OCI-LY1 (cell line): ENCODE data around the gene SGK2.

Experiments
- H2AFZ ChIP-seq: fragments of 200-600 bp; sonication (generic), shearing (Covaris generic); 2 replicates; pipeline ENCODE4 v1.6.0; 2014; ENCODE audit warnings: antibody characterized with exemption, mild to moderate bottlenecking, low read length
- H3F3A ChIP-seq: fragments of 200-600 bp; sonication (generic), shearing (Covaris generic); 2 replicates; pipeline ENCODE4 v1.6.0; 2014; ENCODE audit warnings: mild to moderate bottlenecking, antibody characterized with exemption, low read length, moderate library complexity; ENCODE audit not compliant: insufficient read depth
- H3K27ac ChIP-seq: fragments of 200-600 bp; sonication (generic); 2 replicates; pipeline ENCODE4 v1.5.1; 2014; ENCODE audit warnings: low read length, mixed run types, mild to moderate bottlenecking, low read depth; ENCODE audit not compliant: poor library complexity, severe bottlenecking
- H3K27me3 ChIP-seq: fragments of 200-600 bp; sonication (generic); 2 replicates; pipeline ENCODE4 v1.6.0; 2014; ENCODE audit warnings: antibody characterized with exemption, mild to moderate bottlenecking, low read length, moderate library complexity; ENCODE audit not compliant: insufficient read depth
- H3K36me3 ChIP-seq: fragments of 200-600 bp; sonication (generic); 2 replicates; pipeline ENCODE4 v1.6.1; 2014; ENCODE audit warnings: mild to moderate bottlenecking, antibody characterized with exemption, low read length, moderate library complexity, mixed read lengths; ENCODE audit not compliant: insufficient read depth
- H3K4me1 ChIP-seq: fragments of 200-600 bp; sonication (generic); 2 replicates; pipeline ENCODE4 v1.5.1; 2014; ENCODE audit warnings: mild to moderate bottlenecking, low read length, moderate library complexity; ENCODE audit not compliant: insufficient read depth, severe bottlenecking
- H3K4me2 ChIP-seq: fragments of 200-600 bp; sonication (generic), shearing (Covaris generic); 2 replicates; pipeline ENCODE4 v1.6.1; 2014; ENCODE audit warnings: low read length
- H3K4me3 ChIP-seq: fragments of 200-600 bp; sonication (generic); 2 replicates; pipeline ENCODE4 v1.5.1; 2014; ENCODE audit warnings: low read length, low read depth, mild to moderate bottlenecking, mixed read lengths; ENCODE audit not compliant: poor library complexity, severe bottlenecking
- H3K79me2 ChIP-seq: fragments of 200-600 bp; shearing (Covaris generic); 2 replicates; pipeline ENCODE4 v1.6.1; 2016; ENCODE audit warnings: mixed run types, low read length, mixed read lengths; ENCODE audit not compliant: insufficient read depth
- H3K9ac ChIP-seq: fragments of 200-600 bp; sonication (generic), shearing (Covaris generic); 2 replicates; pipeline ENCODE4 v1.6.1; 2014; ENCODE audit warnings: mild to moderate bottlenecking, low read length, mixed read lengths
- H3K9me2 ChIP-seq: fragments of 200-600 bp; sonication (generic), shearing (Covaris generic); 2 replicates; pipeline ENCODE4 v1.6.1; 2014; ENCODE audit warnings: low read depth, mild to moderate bottlenecking, low read length, mixed read lengths
- H3K9me3 ChIP-seq: fragments of 200-600 bp; shearing (Covaris generic); 2 replicates; pipeline ENCODE4 v1.6.1; 2014; ENCODE audit warnings: low read length, mixed read lengths
- H4K20me1 ChIP-seq: fragments of 200-600 bp; sonication (generic), shearing (Covaris generic); 2 replicates; pipeline ENCODE4 v1.6.0; 2016; ENCODE audit warnings: mild to moderate bottlenecking, low read length; ENCODE audit not compliant: insufficient read depth
- CTCF ChIP-seq: fragments of 200-600 bp; sonication (generic), shearing (Covaris generic); IDR thresholded peaks from 2 replicates; pipeline ENCODE4 v1.5.1; 2017; ENCODE audit warnings: mild to moderate bottlenecking, antibody characterized with exemption, low read length, moderate library complexity, mixed read lengths
- EZH2 ChIP-seq: fragments of 200-600 bp; sonication (generic), shearing (Covaris generic); IDR thresholded peaks from 2 replicates; pipeline ENCODE4 v1.8.0; 2017; ENCODE audit warnings: borderline replicate concordance, mixed run types, mild to moderate bottlenecking, antibody characterized with exemption, low read length, moderate library complexity, mixed read lengths

SGK2 gene

DNA sequence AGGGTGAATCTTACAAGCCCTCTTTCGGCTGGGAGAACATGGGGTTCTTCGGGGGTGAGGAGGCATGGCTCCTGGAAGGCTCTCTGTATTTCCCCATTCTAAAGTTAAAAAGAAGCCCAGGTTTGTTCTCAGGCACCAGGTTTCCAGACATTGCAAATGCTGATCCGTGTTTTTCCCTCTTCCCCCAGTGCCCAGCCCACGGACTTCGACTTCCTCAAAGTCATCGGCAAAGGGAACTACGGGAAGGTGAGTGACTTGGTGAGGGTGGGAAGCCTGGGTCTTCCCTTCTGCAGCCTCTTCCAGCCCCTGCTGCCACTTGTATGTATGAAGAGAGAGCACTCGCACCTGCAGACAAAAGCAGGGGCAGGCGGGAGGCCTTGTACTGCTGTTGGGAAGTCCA lies 8.7 kb downstream of the SGK2 start:
- no peaks in the 10 kb centered on the region for H3K9me3 ChIP-seq
- no peaks in the 10 kb centered on the region for H3K9me2 ChIP-seq
- no peak for TF ChIP-seq EZH2
- TF ChIP-seq CTCF = no peak
- no peaks in the 10 kb centered on the region for H3F3A ChIP-seq
- H3K36me3 ChIP-seq = no peaks in the 10 kb centered on the region
- no peak overlapping the region for H2AFZ ChIP-seq
- H3K27me3 ChIP-seq = no peaks in the 10 kb centered on the region
- H3K4me3 ChIP-seq = no peak overlapping the region
- no peaks in the 10 kb centered on the region for H3K4me1 ChIP-seq
- H3K9ac ChIP-seq = no peak overlapping the region
- no peaks in the 10 kb centered on the region for H4K20me1 ChIP-seq
- no peak overlapping the region for H3K27ac ChIP-seq
- no peaks in the 10 kb centered on the region for H3K79me2 ChIP-seq
- H3K4me2 ChIP-seq = no peak overlapping the region

DNA sequence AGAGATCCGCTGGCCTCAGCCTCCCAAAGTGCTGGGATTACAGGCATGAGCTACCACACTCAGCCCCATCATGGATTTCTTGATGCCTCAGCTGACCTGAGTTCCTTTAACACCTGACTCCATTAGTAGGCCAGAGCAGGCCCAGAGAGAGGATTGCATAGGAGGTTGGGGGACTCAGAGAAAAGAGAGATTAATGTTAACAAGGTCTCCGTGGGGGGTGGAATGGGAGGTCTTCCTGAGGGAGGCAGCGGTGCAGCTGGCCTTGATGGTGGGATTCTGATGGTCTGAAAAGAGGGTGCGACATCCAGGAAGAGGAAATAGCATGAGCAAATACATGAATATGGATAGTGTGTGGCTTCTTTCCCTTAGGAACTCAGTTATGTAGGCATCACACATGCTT lies 9.9 kb downstream of the SGK2 start:
- H3K27ac ChIP-seq = no peak overlapping the region
- H3K79me2 ChIP-seq = no peaks in the 10 kb centered on the region
- H3K27me3 ChIP-seq = no peaks in the 10 kb centered on the region
- H3K4me3 ChIP-seq = no peak overlapping the region
- no peaks in the 10 kb centered on the region for H3K9me2 ChIP-seq
- H3K4me2 ChIP-seq = no peak overlapping the region
- no peaks in the 10 kb centered on the region for H3F3A ChIP-seq
- H2AFZ ChIP-seq = no peak overlapping the region
- no peaks in the 10 kb centered on the region for H3K4me1 ChIP-seq
- H3K9me3 ChIP-seq = no peaks in the 10 kb centered on the region
- no peaks in the 10 kb centered on the region for H4K20me1 ChIP-seq
- no peak overlapping the region for H3K9ac ChIP-seq
- TF ChIP-seq EZH2 (no peak), CTCF (no peak)
- no peaks in the 10 kb centered on the region for H3K36me3 ChIP-seq

DNA sequence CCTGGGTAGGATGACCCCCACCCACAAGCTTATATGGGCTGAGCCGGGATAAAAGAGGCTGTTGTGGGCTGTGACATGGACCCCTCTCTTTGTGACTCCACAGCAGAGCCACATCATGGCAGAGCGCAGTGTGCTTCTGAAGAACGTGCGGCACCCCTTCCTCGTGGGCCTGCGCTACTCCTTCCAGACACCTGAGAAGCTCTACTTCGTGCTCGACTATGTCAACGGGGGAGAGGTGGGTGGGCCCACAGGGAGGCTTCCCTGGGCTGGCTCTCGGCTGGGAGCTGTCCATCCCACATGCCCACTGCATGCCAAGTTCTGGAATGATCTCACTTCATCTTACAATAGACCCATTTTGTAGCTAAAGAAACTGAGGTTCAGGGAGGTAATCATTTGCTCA lies 10.5 kb downstream of the SGK2 start:
- H3K27ac ChIP-seq = no peak overlapping the region
- no peak overlapping the region for H3K9ac ChIP-seq
- no peaks in the 10 kb centered on the region for H3F3A ChIP-seq
- TF ChIP-seq CTCF (no peak), EZH2 (no peak)
- no peaks in the 10 kb centered on the region for H3K36me3 ChIP-seq
- H3K4me1 ChIP-seq = no peaks in the 10 kb centered on the region
- no peak overlapping the region for H2AFZ ChIP-seq
- no peak overlapping the region for H3K4me3 ChIP-seq
- no peaks in the 10 kb centered on the region for H3K9me2 ChIP-seq
- no peak overlapping the region for H3K4me2 ChIP-seq
- no peaks in the 10 kb centered on the region for H4K20me1 ChIP-seq
- H3K79me2 ChIP-seq = no peaks in the 10 kb centered on the region
- H3K27me3 ChIP-seq = no peaks in the 10 kb centered on the region
- H3K9me3 ChIP-seq = no peaks in the 10 kb centered on the region
